GM19468 (cell line): ENCODE results near the gene DPY19L2.
"Not testable (repeated sequence)": the region's sequence is repeated elsewhere in the genome, so short reads cannot be mapped to it uniquely, and the experiment has no call there.

Source experiments
- ATAC-seq: cut with Tn5 transposase; IDR thresholded peaks from one replicate; pipeline ENCODE4 v1.9.1; 2021; ENCODE audit warnings: mild to moderate bottlenecking, moderate library complexity, moderate number of reproducible peaks; ENCODE audit not compliant: unreplicated experiment; ENCODE audit errors: extremely low read depth

The DPY19L2 gene

GRCh38 chr12:63668028-63668799, at the start of gene DPY19L2:
TSS of gene DPY19L2 (minus strand) at chr12:63668493. CDS start at chr12:63668393, 100 bp downstream.
- ATAC-seq, result peak; percentile 87

GRCh38 chr12:63716891-63717290, 48.6 kb upstream of the DPY19L2 start:
- ATAC-seq, result not testable (repeated sequence)

- not testable (repeated sequence) for ATAC-seq
These were observed 46.9 kb upstream of the DPY19L2 start for GRCh38 chr12:63715107-63715625.

GRCh38 chr12:63714409-63714808, 46.1 kb upstream of the DPY19L2 start:
- ATAC-seq, result not testable (repeated sequence)

- ATAC-seq, result not testable (repeated sequence)
These were observed 45.4 kb upstream of the DPY19L2 start for GRCh38 chr12:63713681-63714075.

GRCh38 chr12:63712979-63713680, 44.8 kb upstream of the DPY19L2 start:
- not testable (repeated sequence) for ATAC-seq

GRCh38 chr12:63712376-63712974, 44.2 kb upstream of the DPY19L2 start:
- not testable (repeated sequence) for ATAC-seq

GRCh38 chr12:63711339-63711738, 43.0 kb upstream of the DPY19L2 start:
- not testable (repeated sequence) for ATAC-seq

GRCh38 chr12:63706336-63706735, 38.0 kb upstream of the DPY19L2 start:
- ATAC-seq, result no peak

- ATAC-seq, result not testable (repeated sequence)
These were observed 31.5 kb upstream of the DPY19L2 start for GRCh38 chr12:63699678-63700382.

- not testable (repeated sequence) for ATAC-seq
These were observed 30.7 kb upstream of the DPY19L2 start for GRCh38 chr12:63699011-63699410.

GRCh38 chr12:63690837-63691236, 22.5 kb upstream of the DPY19L2 start:
- not testable (repeated sequence) for ATAC-seq

- not testable (repeated sequence) for ATAC-seq
These were observed 20.8 kb upstream of the DPY19L2 start for GRCh38 chr12:63689141-63689540.

- not testable (repeated sequence) for ATAC-seq
These were observed 18.3 kb upstream of the DPY19L2 start for GRCh38 chr12:63686623-63687022.

- ATAC-seq, result not testable (repeated sequence)
These were observed 17.5 kb upstream of the DPY19L2 start for GRCh38 chr12:63685789-63686188.

GRCh38 chr12:63682617-63683016, 14.3 kb upstream of the DPY19L2 start:
- ATAC-seq, result not testable (repeated sequence)

GRCh38 chr12:63680758-63681157, 12.5 kb upstream of the DPY19L2 start:
- ATAC-seq, result not testable (repeated sequence)

GRCh38 chr12:63672550-63672949, 4.3 kb upstream of the DPY19L2 start:
- ATAC-seq, result not testable (repeated sequence)

- not testable (repeated sequence) for ATAC-seq
These were observed 1.6 kb upstream of the DPY19L2 start for GRCh38 chr12:63669936-63670335.

- ATAC-seq, result not testable (repeated sequence)
These were observed 1.1 kb upstream of the DPY19L2 start for GRCh38 chr12:63669427-63669826.
